H1 (cell line): ENCODE measurements around the gene SELPLG. TPM values are rescaled to one million over a fixed set of nuclear protein-coding genes. Genes with fewer than 3 reads are reported as not detected.
A peak's percentile ranks its signal among the peaks of the same experiment; 100 is the strongest.

Experiments
- CTCF ChIA-PET: fragments of 300-600 bp; sonication (Branson Sonifier 250); formaldehyde crosslinking; loops from one replicate; lab custom pipeline; 2021; ENCODE audit not compliant: partially characterized antibody; lab: Charles Lee
- POLR2A ChIA-PET: fragments of 300-600 bp; sonication (Branson Sonifier 250); formaldehyde crosslinking; loops from one replicate; lab custom pipeline; 2021; ENCODE audit warnings: inconsistent platforms; ENCODE audit not compliant: partially characterized antibody; lab: Charles Lee
- DNase-seq, 2 experiments: peaks; one replicate each; pipeline versions ENCODE4 v3.0.0 to v3.0.0-alpha.2; 2010 to 2022; ENCODE audit warnings: low spot score in 2 of 2, low read depth in 1 of 2, mixed read lengths in 1 of 2
- FAIRE-seq: peaks from 2 replicates; lab custom pipeline; 2011; peaks lifted over from hg19 to GRCh38; lab: Jason Lieb, UNC
- H2AFZ ChIP-seq: 2 replicates; pipeline ENCODE4 v1.8.1; 2012; ENCODE audit warnings: low read length, inconsistent platforms
- H2AK5ac ChIP-seq: 2 replicates; pipeline ENCODE4 v1.6.1; 2013; ENCODE audit warnings: low read depth, low read length
- H2BK120ac ChIP-seq: replicated peaks from 2 replicates; pipeline ENCODE3; 2013; ENCODE audit warnings: low read depth, low read length, inconsistent platforms
- H2BK12ac ChIP-seq: 2 replicates; pipeline ENCODE4 v1.6.1; 2013; ENCODE audit warnings: low read depth, low read length
- H2BK15ac ChIP-seq: 2 replicates; pipeline ENCODE4 v1.6.1; 2013; ENCODE audit warnings: low read length
- H2BK20ac ChIP-seq: 2 replicates; pipeline ENCODE4 v1.6.1; 2013; ENCODE audit warnings: low read length
- H2BK5ac ChIP-seq: 2 replicates; pipeline ENCODE4 v1.6.1; 2013; ENCODE audit warnings: low read depth, low read length
- H3K14ac ChIP-seq: 2 replicates; pipeline ENCODE4 v1.6.1; 2013; ENCODE audit warnings: inconsistent platforms; ENCODE audit not compliant: insufficient read length
- H3K18ac ChIP-seq: 2 replicates; pipeline ENCODE4 v1.6.1; 2013; ENCODE audit warnings: low read length; ENCODE audit errors: extremely low read depth
- H3K23ac ChIP-seq: 2 replicates; pipeline ENCODE4 v1.6.1; 2013; ENCODE audit warnings: inconsistent platforms; ENCODE audit not compliant: insufficient read length
- H3K23me2 ChIP-seq: 2 replicates; pipeline ENCODE4 v1.6.1; 2013; ENCODE audit warnings: low read depth, low read length
- H3K27ac ChIP-seq: 2 replicates; pipeline ENCODE4 v1.6.1; 2011; ENCODE audit warnings: low read depth, low read length, inconsistent platforms
- H3K27me3 ChIP-seq, 4 experiments: replicated peaks in 1 of 4; 1 replicate in 1 of 4; 2 replicates in 3 of 4; pipeline versions ENCODE4 v1.6.1 to v1.8.1; 2011 to 2013; ENCODE audit warnings: low read length in 3 of 4, mild to moderate bottlenecking in 3 of 4, inconsistent platforms in 2 of 4, mixed read lengths in 2 of 4, moderate library complexity in 1 of 4; ENCODE audit not compliant: control insufficient read depth in 3 of 4, insufficient read depth in 3 of 4; ENCODE audit errors: extremely low read depth in 1 of 4
- H3K36me3 ChIP-seq, 4 experiments: 2 replicates each; pipeline versions ENCODE4 v1.6.1 to v1.8.1; 2011 to 2013; ENCODE audit warnings: mild to moderate bottlenecking in 4 of 4, low read length in 3 of 4, moderate library complexity in 2 of 4, control low read depth in 1 of 4, inconsistent platforms in 1 of 4; ENCODE audit not compliant: insufficient read depth in 4 of 4, control insufficient read depth in 2 of 4
- H3K4ac ChIP-seq: replicated peaks from 2 replicates; pipeline ENCODE3; 2013; ENCODE audit warnings: low read length, low read depth, mixed read lengths, inconsistent platforms; ENCODE audit not compliant: insufficient read length
- H3K4me1 ChIP-seq, 4 experiments: replicated peaks in 1 of 4; 1 replicate in 1 of 4; 2 replicates in 3 of 4; pipeline versions ENCODE4 v1.6.1 to v1.8.1; 2011 to 2013; ENCODE audit warnings: low read length in 3 of 4, inconsistent platforms in 2 of 4, mixed read lengths in 1 of 4; ENCODE audit not compliant: insufficient read depth in 4 of 4, control insufficient read depth in 3 of 4
- H3K4me2 ChIP-seq, 2 experiments: 2 replicates each; pipeline versions ENCODE4 v1.6.1 to v1.8.1; 2011 to 2013; ENCODE audit warnings: low read depth in 2 of 2, low read length in 2 of 2, control low read depth in 1 of 2, inconsistent platforms in 1 of 2, mild to moderate bottlenecking in 1 of 2; ENCODE audit not compliant: insufficient read depth in 1 of 2
- H3K4me3 ChIP-seq, 4 experiments: fragments of 200-600, 300-600 bp in 1 of 4; sonication (generic), shearing (Covaris generic), sonication (Bioruptor Twin) in 1 of 4; 2 replicates each; pipeline versions ENCODE4 v1.5.1 to v1.8.1; 2011 to 2016; ENCODE audit warnings: low read length in 4 of 4, low read depth in 3 of 4, control low read depth in 2 of 4, inconsistent platforms in 2 of 4, mild to moderate bottlenecking in 2 of 4, mixed read lengths in 1 of 4, moderate library complexity in 1 of 4; ENCODE audit not compliant: insufficient read depth in 2 of 4; ENCODE audit errors: extremely low read depth in 1 of 4
- H3K56ac ChIP-seq: replicated peaks from 2 replicates; pipeline ENCODE3; 2013; ENCODE audit warnings: low read depth, mild to moderate bottlenecking, mixed read lengths, low read length, inconsistent platforms; ENCODE audit not compliant: insufficient read length
- H3K79me1 ChIP-seq: 2 replicates; pipeline ENCODE4 v1.6.1; 2013; ENCODE audit warnings: low read depth, low read length, control low read depth
- H3K79me2 ChIP-seq, 2 experiments: 2 replicates each; pipeline versions ENCODE4 v1.6.1 to v1.8.1; 2012 to 2013; ENCODE audit warnings: low read length in 2 of 2, mild to moderate bottlenecking in 2 of 2, inconsistent platforms in 1 of 2; ENCODE audit not compliant: insufficient read depth in 2 of 2, control insufficient read depth in 1 of 2
- H3K9ac ChIP-seq, 4 experiments: replicated peaks in 1 of 4; 1 replicate in 1 of 4; 2 replicates in 3 of 4; pipeline versions ENCODE4 v1.6.1 to v1.8.1; 2011 to 2013; ENCODE audit warnings: low read depth in 3 of 4, low read length in 3 of 4, control low read depth in 2 of 4, mild to moderate bottlenecking in 2 of 4, moderate library complexity in 2 of 4, inconsistent platforms in 1 of 4; ENCODE audit errors: extremely low read depth in 1 of 4
- H3K9me3 ChIP-seq, 2 experiments: 2 replicates each; pipeline versions ENCODE4 v1.6.1 to v1.8.1; 2012 to 2013; ENCODE audit warnings: mild to moderate bottlenecking in 2 of 2, moderate library complexity in 2 of 2, control low read depth in 1 of 2, inconsistent platforms in 1 of 2, low read depth in 1 of 2, low read length in 1 of 2, mixed read lengths in 1 of 2; ENCODE audit not compliant: insufficient read depth in 2 of 2
- H4K20me1 ChIP-seq, 2 experiments: replicated peaks in 1 of 2; 2 replicates each; pipeline versions ENCODE3 to v1.8.1; 2011 to 2013; ENCODE audit warnings: inconsistent platforms in 2 of 2, low read length in 2 of 2, mild to moderate bottlenecking in 1 of 2; ENCODE audit not compliant: insufficient read depth in 2 of 2, control insufficient read depth in 1 of 2
- H4K5ac ChIP-seq: 2 replicates; pipeline ENCODE4 v1.6.1; 2013; ENCODE audit warnings: low read length, low read depth, mixed read lengths, inconsistent platforms; ENCODE audit not compliant: insufficient read length
- H4K8ac ChIP-seq: 2 replicates; pipeline ENCODE4 v1.8.0; 2013; ENCODE audit warnings: mild to moderate bottlenecking, moderate library complexity, low read length, inconsistent platforms; ENCODE audit not compliant: insufficient read depth; ENCODE audit errors: extremely low read depth
- H4K91ac ChIP-seq: replicated peaks from 2 replicates; pipeline ENCODE3; 2013; ENCODE audit warnings: low read length, mixed read lengths, inconsistent platforms; ENCODE audit not compliant: insufficient read length
- POLR2AphosphoS5 ChIP-seq: IDR thresholded peaks from 2 replicates; pipeline ENCODE4 v1.6.1; 2011; ENCODE audit warnings: low read depth, low read length
- SP1 ChIP-seq: IDR thresholded peaks from 2 replicates; pipeline ENCODE4 v1.6.1; 2011; ENCODE audit warnings: low read depth, low read length
- TEAD4 ChIP-seq: IDR thresholded peaks from 2 replicates; pipeline ENCODE4 v1.6.1; 2012; ENCODE audit warnings: low read depth, low read length, inconsistent platforms, mixed read lengths
- WGBS, 2 experiments: shearing (Covaris generic) in 1 of 2; methylation state at CpG; one replicate each; pipeline versions ENCODE4 v1.1.6 to v1.1.7; 2013 to 2015; ENCODE audit warnings: low lambda C conversion rate in 2 of 2, mixed read lengths in 2 of 2, inconsistent platforms in 1 of 2, low coverage in 1 of 2, missing lambda C conversion rate in 1 of 2; ENCODE audit not compliant: insufficient replicate concordance in 2 of 2, insufficient coverage in 1 of 2, insufficient read length in 1 of 2; ENCODE audit errors: extremely low coverage in 1 of 2, missing lambda C conversion rate in 1 of 2; 5-methylcytosine and 5-hydroxymethylcytosine counted together
- polyA plus RNA-seq, 7 experiments: library from polyadenylated mRNA; depleted of rRNA in 3 of 7; stranded (reverse) in 5 of 7; unstranded in 2 of 7; fragments of >200 nt in 5 of 7; fragments of 200-250 nt in 2 of 7; gene quantifications; 1 replicate in 5 of 7; 2 replicates in 1 of 7; 4 replicates in 1 of 7; pipeline versions ENCODE4 v1.2.1 to v1.2.3, GENCODE V29; 2011 to 2013; ENCODE audit warnings: missing spikeins in 2 of 7, mixed read lengths in 2 of 7
- total RNA-seq: library from RNA; stranded (reverse); fragmentation: NEBNext Ultra II Directional; extraction: Animal tissue kit (Norgen Biotek cat#: 25700); gene quantifications from 2 replicates; pipeline ENCODE4 v1.2.1, GENCODE V29; 2021

Gene SELPLG
- total and polyA plus RNA-seq, 2 of the 8 experiments (the other 6 are each of a cell fraction or from before 2014, with no cell fraction given) = 0.18 TPM; not detected in 1

DNA sequence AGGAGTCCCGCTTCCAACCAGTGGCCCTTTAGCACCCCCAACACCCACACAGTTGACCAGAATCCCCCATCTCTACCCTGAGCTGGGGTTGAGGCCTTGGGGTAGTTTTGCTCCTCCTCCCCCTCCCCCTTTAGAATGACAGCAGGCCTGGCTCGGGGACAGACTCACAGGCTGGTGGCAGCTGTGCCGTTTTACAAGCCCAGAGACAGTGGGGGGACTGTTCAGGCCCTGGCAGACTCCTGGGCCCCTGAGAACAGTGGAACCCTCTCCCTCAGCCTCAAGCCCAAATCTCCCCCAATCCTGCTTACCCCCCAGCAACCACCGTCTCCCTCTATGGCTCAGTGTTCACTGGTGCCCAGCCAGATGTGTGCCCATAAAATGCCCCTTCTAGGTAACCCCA lies 45.9 kb downstream of the SELPLG start:
- H3K79me1 ChIP-seq = no peaks in the 10 kb centered on the region
- no peak overlapping the region for H3K4me3 ChIP-seq
- H4K91ac ChIP-seq = no peak overlapping the region
- no peak overlapping the region for H3K14ac ChIP-seq
- H2BK20ac ChIP-seq = no peak overlapping the region
- H2BK12ac ChIP-seq = no peak overlapping the region
- H4K20me1 ChIP-seq = no peaks in the 10 kb centered on the region
- H2BK5ac ChIP-seq = no peak overlapping the region
- no peaks in the 10 kb centered on the region for H3K9me3 ChIP-seq
- 91% methylated on average over 4 of the region's 4 CpGs; no CpG with 5 or more reads in 1 of the 2 experiments for WGBS, 2 experiments
- no peak overlapping the region for H2AK5ac ChIP-seq
- H3K79me2 ChIP-seq = no peaks in the 10 kb centered on the region
- TF ChIP-seq TEAD4 (no peak), SP1 (no peak), POLR2AphosphoS5 (no peak)
- TF ChIP-seq, all 59 proteins: peak for 0
- H2AFZ ChIP-seq = no peak overlapping the region
- ChIA-PET POLR2A (no interaction called here), CTCF (interaction anchor here (0.6 to 2.3 kb wide), 8 partner anchors 9 to 52 kb away, joined by 3 to 8 read pairs (median 3); partner anchors contain the start of gene ISCU)
- no peaks in the 10 kb centered on the region for H3K23me2 ChIP-seq
- no peak for DNase-seq
- H4K8ac ChIP-seq = no peak overlapping the region; the same call in 1 of the 2 replicates
- no peak for FAIRE-seq
- H3K4me1 ChIP-seq = peaks cover 0 to 16% (median 10%) of the 10 kb centered on the region in 4 experiments; a peak in 6 of 7 replicates
- no peak overlapping the region for H3K4ac ChIP-seq
- H3K27me3 ChIP-seq = no peaks in the 10 kb centered on the region
- H3K18ac ChIP-seq = no peak overlapping the region
- no peak overlapping the region; a peak in 1 of 4 replicates for H3K4me2 ChIP-seq
- peak overlapping the region; percentile 40; the same call in 1 of the 2 replicates for H2BK15ac ChIP-seq
- no peak overlapping the region for H3K27ac ChIP-seq
- H3K23ac ChIP-seq = no peak overlapping the region
- no peak overlapping the region for H2BK120ac ChIP-seq
- H3K56ac ChIP-seq = no peak overlapping the region
- H3K9ac ChIP-seq = no peak overlapping the region
- no peaks in the 10 kb centered on the region for H3K36me3 ChIP-seq
- no peak overlapping the region for H4K5ac ChIP-seq
